ENCODE data around the gene C3orf18.

The C3orf18 gene

GRCh38 chr3:50612970-50613846 is 45.7 kb upstream of the C3orf18 start:
- no peaks in the 10 kb centered on the region for H3K36me3 ChIP-seq (ENCODE audit: control insufficient read depth in 2 of 2, insufficient read depth in 1 of 2, low read length in 2 of 2)
- H3K27ac ChIP-seq (ENCODE audit: extremely low read depth, low read depth, low read length), result no peak overlapping the region
- H3K9me3 ChIP-seq (ENCODE audit: control insufficient read depth, insufficient read depth, low read depth, low read length), result no peaks in the 10 kb centered on the region
- POLR2A ChIA-PET, result interaction anchor here (1.7 kb wide), 1 partner anchor 44 kb away, joined by 25 read pairs; the partner anchor contains the start of gene HEMK1
- CTCF ChIA-PET, result interaction anchor here (0.7 to 6.2 kb wide), 21 partner anchors 11 to 886 kb away, joined by 3 to 139 read pairs (median 4); partner anchors contain the start of genes DCAF1 and HEMK1
- TF ChIP-seq MEIS1 (CRISPR knock-in tag; IDR thresholded peaks at IDR 0.05; ENCODE audit: borderline replicate concordance) (no peak), ZNF48 (tag by site-specific recombination; IDR thresholded peaks at IDR 0.05) (no peak), ZNF23 (tag by site-specific recombination; IDR thresholded peaks at IDR 0.05; ENCODE audit: borderline replicate concordance) (no peak), ZNF544 (tag by site-specific recombination; IDR thresholded peaks at IDR 0.05) (no peak), ZNF184 (tag by site-specific recombination; IDR thresholded peaks at IDR 0.05) (no peak), ZNF146 (tag by site-specific recombination; IDR thresholded peaks at IDR 0.05) (no peak), ZNF248 (tag by site-specific recombination; IDR thresholded peaks at IDR 0.05) (no peak), HOXA7 (CRISPR knock-in tag; IDR thresholded peaks at IDR 0.05; ENCODE audit: borderline replicate concordance) (no peak), ZNF211 (tag by site-specific recombination; IDR thresholded peaks at IDR 0.05; ENCODE audit: low read depth) (no peak), ZNF571 (tag by site-specific recombination; IDR thresholded peaks at IDR 0.05) (no peak), BCL11A (tag by site-specific recombination; IDR thresholded peaks at IDR 0.05; ENCODE audit: low read depth) (no peak), ZNF10 (tag by site-specific recombination; IDR thresholded peaks at IDR 0.05) (no peak), ZNF514 (tag by site-specific recombination; IDR thresholded peaks at IDR 0.05) (no peak), ZNF221 (tag by site-specific recombination; IDR thresholded peaks at IDR 0.05; ENCODE audit: borderline replicate concordance) (no peak), ZFP3 (tag by site-specific recombination; IDR thresholded peaks at IDR 0.05; ENCODE audit: low read depth) (no peak), ZNF223 (tag by site-specific recombination; IDR thresholded peaks at IDR 0.05) (no peak), PRDM1 (tag by site-specific recombination; IDR thresholded peaks at IDR 0.05) (no peak)
- H3K4me3 ChIP-seq (ENCODE audit: low read depth, low read length), result no peak overlapping the region
- 0 out of 2 replicates have a peak, but pooled peaks cover 5% of the 10 kb centered on the region for H3K4me1 ChIP-seq (ENCODE audit: control insufficient read depth, insufficient read depth, low read length)

- Histone ChIP-seq H3K9me3 (ENCODE audit: control insufficient read depth, insufficient read depth, low read depth, low read length) (no peaks in the 10 kb centered on the region), H3K27ac (ENCODE audit: extremely low read depth, low read depth, low read length) (no peak overlapping the region; the same call in 1 of the 2 replicates), H3K4me1 (ENCODE audit: control insufficient read depth, insufficient read depth, low read length) (0 out of 2 replicates have a peak, but pooled peaks cover 2% of the 10 kb centered on the region), H3K4me3 (ENCODE audit: low read depth, low read length) (peak overlapping the region; percentile 46), H3K36me3 (ENCODE audit: control insufficient read depth in 2 of 2, insufficient read depth in 1 of 2, low read length in 2 of 2) (no peaks in the 10 kb centered on the region)
- CTCF ChIA-PET, result interaction anchor here (0.6 to 6.2 kb wide), 15 partner anchors 10 to 887 kb away, joined by 3 to 139 read pairs (median 4); partner anchors contain the start of genes DCAF1 and HEMK1
- no peak for TF ChIP-seq ZSCAN23 (tag by site-specific recombination; IDR thresholded peaks at IDR 0.05)
- peak; percentile 14 for TF ChIP-seq ZNF335 (tag by site-specific recombination; conservative IDR thresholded peaks at IDR 0.05)
- 0 out of 2 replicates have a peak, but pooled peaks have one; percentile 33 for TF ChIP-seq GLIS2 (tag by site-specific recombination; IDR thresholded peaks at IDR 0.05)
- TF ChIP-seq ZBTB20 (tag by site-specific recombination; IDR thresholded peaks at IDR 0.05), result peak; percentile 89
- TF ChIP-seq ZBTB48 (tag by site-specific recombination; IDR thresholded peaks at IDR 0.05), result no peak
- peak; percentile 77 for TF ChIP-seq GLIS1 (tag by site-specific recombination; IDR thresholded peaks at IDR 0.05)
- no peak for TF ChIP-seq ZNF658 (tag by site-specific recombination; IDR thresholded peaks at IDR 0.05)
- POLR2A ChIA-PET, result interaction anchor here (0.5 to 1.7 kb wide), 8 partner anchors 11 to 926 kb away, joined by 3 to 25 read pairs (median 4); partner anchors contain the start of genes HEMK1 and RAD54L2
These were observed 44.8 kb upstream of the C3orf18 start for GRCh38 chr3:50612234-50612882.

Data from HEK293 (cell line).